HG03159 (cell line): Measurements from ENCODE around the gene MSH5.

Source experiments
- ATAC-seq: cut with Tn5 transposase; IDR thresholded peaks from one replicate; pipeline ENCODE4 v1.9.1; 2021; ENCODE audit warnings: mild to moderate bottlenecking, moderate library complexity; ENCODE audit not compliant: unreplicated experiment

MSH5 gene

GRCh38 chr6:31728767-31729514 lies 10.9 kb upstream of the MSH5 start, which contains the start of gene DDAH2:
DDAH2 (minus strand) TSS chr6:31729299; CDS start chr6:31729161, 138 bp downstream.
- ATAC-seq = no peak

- peak; percentile 41 for ATAC-seq
These were observed 10.3 kb upstream of the MSH5 start for GRCh38 chr6:31729515-31729978.

GRCh38 chr6:31729979-31730630 lies 9.7 kb upstream of the MSH5 start:
- peak; percentile 30 for ATAC-seq

- no peak for ATAC-seq
These were observed 9.1 kb upstream of the MSH5 start for GRCh38 chr6:31730631-31731086.

- ATAC-seq = no peak
These were observed 7.8 kb upstream of the MSH5 start for GRCh38 chr6:31732029-31732428.

GRCh38 chr6:31733734-31734133 lies 6.1 kb upstream of the MSH5 start:
- no peak for ATAC-seq

- ATAC-seq = no peak
These were observed 5.5 kb upstream of the MSH5 start for GRCh38 chr6:31734247-31734820.

GRCh38 chr6:31734821-31735406 lies 4.9 kb upstream of the MSH5 start:
- ATAC-seq = no peak

- no peak for ATAC-seq
These were observed 3.6 kb upstream of the MSH5 start, which contains the start of gene CLIC1 for GRCh38 chr6:31736021-31736767. CLIC1 (minus strand) TSS chr6:31736530; CDS start chr6:31736300, 230 bp downstream.

GRCh38 chr6:31736768-31737314 lies 3.0 kb upstream of the MSH5 start:
- ATAC-seq = no peak

GRCh38 chr6:31737315-31737990 lies 2.4 kb upstream of the MSH5 start:
- ATAC-seq = no peak

GRCh38 chr6:31737991-31738979 lies 1.5 kb upstream of the MSH5 start:
- peak; percentile 23 for ATAC-seq

- no peak for ATAC-seq
These were observed 805 bp downstream of the MSH5 start for GRCh38 chr6:31740397-31741223.

GRCh38 chr6:31741815-31742214 lies 2.0 kb downstream of the MSH5 start:
- ATAC-seq = no peak

GRCh38 chr6:31742894-31743293 lies 3.1 kb downstream of the MSH5 start:
- ATAC-seq = no peak

- no peak for ATAC-seq
These were observed 4.6 kb downstream of the MSH5 start for GRCh38 chr6:31744422-31744821.

- ATAC-seq = no peak
These were observed 9.7 kb downstream of the MSH5 start for GRCh38 chr6:31749301-31750036.
